Measurements from ENCODE around the gene SLC9C2.
"Not testable (repeated sequence)": the region's sequence is repeated elsewhere in the genome, so short reads cannot be mapped to it uniquely, and the experiment has no call there.

The SLC9C2 gene

DNA sequence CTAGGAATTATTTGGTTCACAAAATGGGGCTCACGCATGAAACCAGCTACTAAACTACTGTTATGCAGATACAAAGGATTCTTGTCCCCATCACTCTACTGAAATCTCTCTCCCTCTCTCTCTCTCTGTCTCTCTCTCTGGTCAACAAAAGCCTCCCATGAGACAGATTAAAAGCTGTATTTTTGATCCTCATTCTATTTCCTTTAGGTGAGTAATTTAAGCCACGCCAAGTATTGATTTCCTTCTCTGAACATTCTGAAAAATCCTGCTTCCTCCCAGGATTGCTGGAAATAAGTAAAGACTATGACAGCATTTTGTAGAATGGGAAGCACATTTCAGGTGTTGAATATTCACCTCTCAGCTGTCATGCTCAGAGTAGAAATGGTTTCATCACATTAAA lies 82.1 kb downstream of the SLC9C2 start:
- DNase-seq = no peak

DNA sequence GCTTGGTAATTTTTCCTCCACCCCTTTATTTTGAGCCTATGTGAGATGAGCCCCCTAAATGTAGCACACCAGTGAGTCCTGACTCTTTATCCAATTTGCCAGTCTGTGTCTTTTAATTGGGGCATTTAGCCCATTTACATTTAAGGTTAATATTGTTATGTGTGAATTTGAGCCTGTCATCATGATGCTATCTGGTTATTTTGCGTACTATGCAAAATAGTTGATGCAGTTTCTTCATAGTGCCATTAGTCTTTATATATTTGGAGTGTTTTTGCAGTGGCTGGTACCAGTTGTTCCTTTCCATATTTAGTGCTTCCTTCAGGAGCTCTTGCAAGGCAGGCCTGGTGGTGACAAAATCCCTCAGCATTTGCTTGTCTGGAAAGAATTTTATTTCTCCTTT lies 88.4 kb downstream of the SLC9C2 start:
- not testable (repeated sequence) for DNase-seq

DNA sequence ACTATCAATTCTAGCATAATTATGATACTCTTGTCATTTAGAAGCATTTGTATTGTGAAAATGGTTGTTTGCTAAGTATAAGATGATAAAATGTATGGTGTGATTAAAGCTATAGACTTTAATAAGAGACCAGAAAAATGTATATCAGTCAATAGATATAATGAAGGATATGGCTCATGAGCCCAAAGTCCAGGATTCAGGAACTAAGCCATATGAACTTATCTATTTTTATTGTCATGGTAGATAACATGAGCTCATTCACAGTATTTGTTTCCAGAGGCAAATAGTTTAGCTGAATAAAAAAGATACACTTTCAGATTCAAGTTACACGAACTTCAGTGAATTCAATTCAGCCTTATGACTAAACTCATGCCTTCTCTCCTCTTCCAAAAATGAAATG lies 93.1 kb downstream of the SLC9C2 start:
- no peak for DNase-seq

DNA sequence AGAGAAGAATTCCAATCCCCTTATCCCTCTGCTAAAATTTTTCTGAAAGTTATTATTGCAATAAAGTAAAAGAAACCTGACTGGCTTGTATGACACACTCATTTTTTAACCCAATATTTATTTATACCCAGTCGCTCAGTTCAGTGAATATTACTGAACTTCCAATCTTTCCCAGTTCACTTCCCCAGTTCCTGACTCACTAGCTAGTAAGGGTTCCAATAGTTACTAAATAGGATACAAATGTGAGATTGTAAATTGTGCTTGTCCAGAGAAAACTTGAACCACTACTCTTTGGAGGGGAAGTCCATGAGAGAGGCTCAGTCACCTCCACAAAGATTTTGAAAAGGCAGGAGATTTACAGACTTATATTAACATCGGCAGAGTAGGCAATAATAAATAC lies 94.3 kb downstream of the SLC9C2 start:
- no peak for DNase-seq

DNA sequence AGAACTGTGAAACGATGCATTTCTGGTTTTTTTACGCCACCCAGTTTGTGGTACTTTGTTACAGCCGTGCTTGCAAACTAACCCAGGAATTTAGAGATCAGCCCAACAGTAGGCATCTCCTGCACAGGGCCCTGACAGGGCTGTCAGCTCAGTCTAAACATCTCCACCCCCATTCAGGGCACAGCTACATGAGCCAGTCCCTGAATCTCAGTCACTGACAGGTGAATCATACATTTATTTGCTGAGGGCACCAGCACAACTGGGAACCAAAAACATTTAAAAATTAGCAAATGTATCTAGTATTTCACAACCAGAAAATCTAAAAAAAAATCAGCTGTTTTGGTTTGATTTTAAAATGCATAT lies 95.0 kb downstream of the SLC9C2 start:
- DNase-seq = no peak

DNA sequence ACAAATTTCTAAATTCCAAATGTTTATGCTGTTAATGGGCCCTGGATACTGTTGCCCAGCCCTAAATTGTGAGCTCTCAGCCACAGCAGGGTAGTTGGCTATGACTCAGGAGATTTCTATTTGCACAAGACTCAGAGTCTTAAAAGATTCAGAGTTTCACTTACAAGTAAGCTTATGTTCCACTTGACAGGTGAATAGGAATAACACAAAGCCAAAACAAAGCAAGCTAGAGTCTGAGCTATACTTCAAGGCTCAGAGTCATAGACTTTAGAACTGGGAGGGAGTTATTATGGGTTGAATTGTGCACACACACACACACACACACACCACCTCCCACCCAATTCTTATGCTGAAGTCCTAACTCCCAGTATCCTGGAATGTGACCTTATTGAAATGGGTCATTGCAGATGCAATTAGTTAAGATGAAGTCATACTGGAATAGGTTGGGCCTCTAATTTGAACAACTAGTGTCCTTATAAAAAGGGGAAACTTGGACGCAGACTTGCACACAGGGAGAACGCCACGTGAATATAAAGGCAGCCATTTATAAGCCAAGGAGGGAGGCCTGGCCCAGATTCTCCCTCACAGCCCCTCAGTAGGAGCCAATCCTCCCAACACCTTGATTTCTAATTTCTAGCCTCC lies 95.5 kb downstream of the SLC9C2 start:
- peak; percentile 16 for DNase-seq

DNA sequence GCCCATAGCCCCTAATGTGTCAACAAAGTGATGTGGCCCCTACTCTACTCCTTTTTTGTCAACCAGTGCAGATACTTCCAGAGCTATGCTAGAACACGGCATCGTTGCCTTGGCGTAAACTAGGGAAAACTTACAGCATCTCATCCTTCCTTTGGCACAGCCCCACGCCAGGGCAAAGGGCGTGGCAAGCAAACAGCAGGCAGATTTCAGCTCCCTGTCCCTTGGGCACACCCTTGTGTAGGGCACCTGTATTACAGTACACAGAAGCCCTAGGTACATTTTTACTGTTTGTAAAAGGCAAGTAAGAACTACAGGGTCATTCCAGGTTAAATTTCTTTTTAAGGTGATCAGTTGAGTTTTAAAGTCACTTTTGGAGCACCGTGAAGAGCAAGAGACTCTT lies 96.4 kb downstream of the SLC9C2 start:
- DNase-seq = no peak

DNA sequence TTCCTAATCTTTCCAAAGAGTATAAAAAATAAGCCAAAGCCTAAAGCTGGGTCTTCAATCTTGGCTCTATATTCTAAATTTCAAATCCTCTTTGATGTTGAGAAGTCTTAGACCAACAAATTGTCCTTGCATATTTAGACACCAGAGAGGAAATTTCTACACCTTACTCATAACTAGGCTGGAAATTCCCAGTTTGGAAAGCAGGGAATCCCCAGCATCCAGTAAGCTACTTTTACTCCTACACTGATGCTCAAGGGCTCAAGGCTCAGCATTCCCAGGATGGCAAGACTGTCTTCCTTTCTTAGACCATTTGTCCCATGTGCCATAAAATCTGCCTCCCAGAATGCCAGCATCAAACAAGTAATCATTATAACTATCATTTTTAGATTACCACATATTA lies 97.5 kb downstream of the SLC9C2 start:
- DNase-seq = no peak

DNA sequence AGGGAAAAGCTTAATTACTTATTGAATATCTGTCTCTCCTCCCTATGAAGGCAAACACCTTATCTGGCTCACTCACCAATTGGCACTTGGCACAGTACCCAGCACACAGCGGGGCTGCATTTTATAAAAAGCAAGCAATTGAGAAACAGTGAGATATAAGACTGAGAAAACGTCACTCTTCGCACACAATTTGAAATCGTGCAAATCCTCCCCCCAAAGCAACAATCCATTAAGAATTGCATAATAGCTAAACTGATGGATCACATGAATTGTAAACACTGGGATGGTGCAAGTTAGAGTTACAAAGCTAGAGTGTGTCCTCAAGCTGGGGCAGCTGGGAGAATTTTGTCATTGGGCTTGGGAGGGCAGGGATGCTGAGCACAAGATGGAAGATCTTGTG lies 98.6 kb downstream of the SLC9C2 start:
- no peak for DNase-seq

DNA sequence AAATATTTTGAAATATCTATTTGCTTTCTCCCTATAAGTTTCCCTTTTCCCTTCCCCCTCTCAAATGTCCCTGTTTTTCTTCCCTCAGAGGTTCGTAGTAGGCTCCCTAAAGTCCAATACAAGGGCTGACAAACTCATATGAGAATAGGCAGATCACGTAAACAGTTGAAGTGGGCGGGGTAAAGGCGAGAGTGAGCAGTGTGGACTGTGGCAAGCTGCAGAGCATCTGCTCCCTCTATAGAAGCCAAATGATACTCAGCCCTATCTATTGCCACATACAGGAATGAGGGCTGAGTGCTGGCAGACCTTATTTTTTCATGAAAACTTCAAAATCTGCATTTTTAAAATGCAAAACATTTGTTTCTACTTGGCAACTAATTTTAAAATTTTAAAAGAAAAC lies 99.5 kb downstream of the SLC9C2 start:
- DNase-seq = no peak

DNA sequence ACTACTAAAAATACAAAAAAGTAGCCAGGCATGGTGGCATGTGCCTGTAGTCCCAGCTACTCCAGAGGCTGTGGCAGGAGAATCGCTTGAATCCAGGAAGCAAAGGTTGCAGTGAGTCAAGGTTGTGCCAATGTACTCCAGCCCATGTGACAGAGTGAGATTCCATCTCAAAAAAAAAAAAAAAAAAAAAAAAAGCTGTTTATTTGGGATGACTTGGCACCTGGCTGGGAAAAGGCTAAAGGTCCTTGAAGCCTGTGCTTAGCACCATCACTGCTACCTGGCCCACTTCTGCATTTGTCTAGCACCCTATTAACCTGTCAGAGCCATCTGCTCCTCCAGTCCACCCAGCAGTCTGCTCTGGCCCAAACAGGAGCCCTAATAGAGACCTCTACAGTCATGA lies 100.8 kb downstream of the SLC9C2 start:
- DNase-seq = no peak

DNA sequence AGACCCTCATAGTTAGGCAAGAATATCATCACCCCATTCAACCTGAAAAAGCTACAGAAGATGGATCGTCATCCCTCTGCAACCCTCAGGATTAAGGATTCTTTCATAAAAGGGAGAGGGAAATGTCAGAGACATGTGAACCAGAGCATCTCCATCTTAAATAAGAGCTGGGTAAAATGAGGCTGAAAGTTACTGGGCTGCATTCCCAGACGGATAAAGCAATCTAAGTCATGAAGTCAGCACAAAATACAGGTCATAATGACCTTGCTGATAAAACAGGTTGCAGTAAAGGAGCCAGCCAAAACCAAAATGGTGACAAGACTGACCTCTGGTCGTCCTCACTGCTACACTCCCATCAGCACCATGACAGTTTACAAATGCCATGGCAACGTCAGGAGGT lies 103.1 kb downstream of the SLC9C2 start:
- DNase-seq = no peak

DNA sequence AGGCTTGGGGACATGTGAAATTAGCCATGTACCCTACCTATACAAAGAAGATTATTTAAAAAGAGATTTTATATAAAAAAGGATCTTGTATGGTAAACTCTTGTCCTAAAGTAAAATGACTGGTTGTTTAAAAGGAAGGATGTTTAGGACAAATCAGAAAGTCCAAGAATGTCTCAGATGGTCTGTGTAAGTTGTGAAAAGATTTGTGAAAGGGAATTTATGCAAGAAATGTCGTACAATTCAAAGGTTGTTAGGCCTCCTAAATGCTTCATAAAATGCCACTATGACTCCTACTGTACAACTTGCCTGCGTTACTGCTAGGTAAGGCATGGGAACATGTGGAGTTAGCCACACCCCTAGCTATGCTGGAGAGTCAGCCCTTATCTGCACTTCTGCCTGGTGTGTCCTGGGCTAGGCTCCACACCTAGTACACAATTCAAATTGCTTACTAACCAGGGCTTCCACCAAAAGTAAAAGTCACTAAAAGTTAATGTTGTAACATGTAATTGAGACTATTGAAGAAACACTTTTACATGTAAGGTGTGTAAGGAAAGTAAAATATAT lies 106.0 kb downstream of the SLC9C2 start:
- DNase-seq = no peak

DNA sequence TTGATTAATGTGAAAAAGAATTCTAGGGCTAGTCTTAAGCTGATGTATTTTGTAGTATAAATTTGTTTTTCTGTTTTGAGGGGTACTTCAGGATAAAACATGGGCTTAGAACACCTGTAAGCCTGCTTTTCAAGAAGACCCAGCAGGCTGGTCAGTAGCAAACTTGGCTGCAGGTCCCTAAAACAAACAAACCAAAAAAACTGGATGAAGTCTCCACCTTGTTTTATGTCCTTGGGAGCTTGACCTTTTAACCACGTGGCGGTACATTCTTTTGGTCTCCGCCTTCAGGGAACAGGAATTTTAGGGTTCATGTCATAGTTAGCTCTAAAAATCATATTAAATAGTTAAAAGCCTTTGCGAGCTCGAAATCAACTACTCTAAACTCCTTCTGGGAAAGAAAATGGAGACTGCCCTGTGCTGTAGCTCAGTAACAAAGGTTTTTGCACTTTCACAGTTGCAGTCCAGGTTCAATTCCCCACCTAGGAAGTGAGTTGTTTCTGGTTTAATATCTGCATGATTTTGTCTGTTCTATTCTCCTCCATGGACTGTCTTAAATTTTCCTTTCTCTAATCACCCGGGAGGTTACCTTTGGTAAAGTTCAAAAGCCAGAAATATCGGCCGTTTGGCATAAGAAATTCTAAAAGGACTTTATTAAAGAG lies 107.1 kb downstream of the SLC9C2 start:
- DNase-seq = no peak

DNA sequence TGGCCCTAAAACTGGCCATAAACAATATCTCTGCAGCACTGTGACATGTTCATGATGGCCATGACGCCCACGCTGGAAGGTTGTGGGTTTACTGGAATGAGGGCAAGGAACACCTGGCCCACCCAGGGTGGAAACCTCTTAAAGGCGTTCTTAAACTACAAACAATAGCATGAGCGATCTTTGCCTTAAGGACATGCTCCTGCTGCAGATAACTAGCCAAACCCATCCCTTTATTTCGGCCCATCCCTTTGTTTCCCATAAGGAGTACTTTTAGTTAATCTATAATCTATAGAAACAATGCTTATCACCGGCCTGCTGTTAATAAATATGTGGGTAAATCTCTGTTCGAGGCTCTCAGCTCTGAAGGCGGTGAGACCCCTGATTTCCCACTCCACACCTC lies 109.7 kb downstream of the SLC9C2 start:
- DNase-seq = not testable (repeated sequence)

DNA sequence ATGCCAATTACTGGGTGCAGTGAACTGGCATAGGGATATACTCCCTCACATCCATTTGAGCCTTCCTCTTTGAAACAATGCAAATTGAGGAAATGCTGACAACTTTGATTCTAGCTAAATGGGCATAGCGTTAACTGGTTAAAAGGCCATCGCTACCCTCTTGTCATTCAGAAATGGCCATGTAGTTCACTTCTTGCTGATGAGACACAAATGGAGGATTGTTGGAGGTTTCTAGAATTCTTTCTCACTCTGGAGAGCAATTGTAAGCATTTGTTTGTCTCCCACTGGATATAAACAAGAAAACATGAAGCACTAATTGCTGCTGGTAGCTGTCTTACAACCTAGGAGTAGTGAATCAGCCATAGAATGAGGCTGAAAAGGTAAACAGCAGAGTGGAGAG lies 111.4 kb downstream of the SLC9C2 start:
- no peak for DNase-seq

DNA sequence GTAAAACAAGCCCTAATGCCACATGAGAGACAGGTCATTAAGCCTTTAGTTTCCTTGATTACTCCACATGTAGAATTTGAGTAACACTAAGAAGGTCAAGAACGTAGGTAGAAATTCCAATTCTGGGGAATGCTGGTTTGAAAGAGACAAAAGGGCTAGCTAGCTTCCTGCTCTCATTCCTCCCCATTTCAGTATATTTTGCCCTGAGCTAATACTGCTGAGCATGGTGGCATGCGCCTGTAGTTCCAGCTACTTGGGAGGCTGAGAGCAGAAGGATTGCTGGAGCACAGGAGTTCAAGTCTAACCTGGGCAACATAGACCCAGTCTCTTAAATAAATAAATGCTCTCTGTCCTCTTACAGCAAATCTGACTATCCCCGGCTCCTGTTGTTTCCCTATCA lies 112.9 kb downstream of the SLC9C2 start:
- DNase-seq = no peak

DNA sequence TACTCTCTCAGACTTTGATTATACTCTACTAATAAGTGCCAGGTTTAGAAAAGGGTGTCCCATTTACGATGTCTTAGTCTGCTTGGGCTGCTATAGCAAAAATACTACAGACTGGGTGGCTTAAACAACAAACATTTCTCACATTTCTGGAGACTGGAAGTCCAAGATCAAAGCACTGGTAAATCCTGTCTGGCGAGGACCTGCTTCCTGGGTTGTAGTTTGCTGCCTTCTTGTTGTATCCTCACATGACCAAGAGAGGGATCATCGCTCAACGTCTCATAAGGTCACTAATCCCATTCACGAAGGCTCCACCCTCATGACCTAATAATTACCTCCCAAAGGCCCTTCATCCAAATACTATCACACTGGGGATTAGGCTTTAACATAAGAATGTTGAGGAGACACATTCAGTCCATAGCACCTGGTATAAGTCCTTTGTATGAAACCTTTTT lies 113.7 kb downstream of the SLC9C2 start:
- no peak for DNase-seq

DNA sequence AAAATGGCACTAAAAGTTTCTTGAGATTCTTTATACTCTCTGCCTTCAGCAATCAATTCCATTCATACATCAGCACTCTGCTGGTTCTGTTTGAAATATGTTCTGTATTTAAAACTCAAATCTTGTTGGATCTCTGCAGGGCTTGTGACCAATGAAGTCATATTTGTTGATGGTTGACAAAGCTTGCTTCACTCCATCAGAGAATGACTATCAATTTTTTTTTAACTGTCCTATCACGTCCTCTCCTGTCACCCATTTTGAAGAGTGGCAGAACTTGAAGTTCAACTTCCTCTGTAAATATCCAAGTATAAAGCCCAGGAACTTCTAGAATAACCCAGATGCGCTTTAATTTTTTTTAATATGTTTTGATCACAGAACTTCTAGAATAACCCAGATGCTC lies 114.9 kb downstream of the SLC9C2 start:
- no peak for DNase-seq

DNA sequence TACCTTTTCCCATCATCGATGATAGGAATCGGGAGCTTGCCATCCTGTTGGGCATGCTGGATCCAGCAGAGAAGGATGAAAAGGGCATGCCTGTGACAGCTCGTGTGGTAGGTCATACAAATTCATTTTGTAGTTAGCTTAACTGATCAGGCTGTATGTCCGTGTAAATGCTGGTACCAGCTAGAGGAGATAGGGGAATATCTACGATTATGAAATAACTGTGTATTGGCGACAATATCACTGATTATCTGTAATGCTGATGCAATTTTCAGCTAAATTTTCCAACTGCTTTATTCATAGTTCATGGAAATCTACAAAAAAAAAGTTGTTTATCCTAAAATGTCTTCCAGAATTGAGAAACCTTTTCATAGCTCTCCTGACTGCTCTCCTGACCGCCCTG lies 117.5 kb downstream of the SLC9C2 start:
- no peak for DNase-seq

DNA sequence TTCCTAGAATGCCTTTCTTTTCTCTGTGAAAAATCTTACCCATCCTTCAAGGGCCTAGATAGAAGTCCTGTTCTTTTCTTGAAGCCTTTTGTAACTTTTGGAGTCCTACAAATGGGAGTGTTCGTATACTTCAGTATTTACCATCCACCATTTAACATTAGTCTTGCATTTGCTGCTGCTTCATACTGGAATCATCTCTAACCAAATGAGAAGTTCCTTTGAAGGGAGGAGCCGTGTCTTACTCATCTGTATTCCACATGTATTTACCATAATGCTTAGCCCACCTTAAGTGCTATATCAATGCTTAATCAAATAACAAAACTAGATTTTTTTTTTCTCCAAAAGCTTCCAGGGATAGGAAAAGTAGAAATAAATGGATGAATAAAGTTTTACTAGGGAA lies 118.6 kb downstream of the SLC9C2 start:
- DNase-seq = no peak

DNA sequence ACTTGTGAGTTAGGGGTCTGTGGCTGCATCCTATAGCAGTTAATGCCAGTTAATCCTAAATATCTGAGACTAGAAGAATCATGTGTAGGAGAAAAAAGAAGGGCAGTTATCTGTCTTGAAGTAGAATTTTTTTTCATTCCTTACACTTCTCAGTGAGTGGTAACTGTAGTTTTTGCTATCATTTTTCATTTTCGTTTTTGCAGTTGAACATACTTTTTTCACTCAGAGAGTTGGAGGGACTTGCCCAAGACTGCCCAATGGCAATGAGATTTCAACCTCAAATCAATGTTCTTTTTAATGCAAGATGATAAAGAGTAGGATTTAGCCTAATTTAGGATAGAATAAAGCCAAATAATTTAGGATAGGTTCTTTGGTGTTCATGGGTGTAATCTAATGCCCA lies 120.2 kb downstream of the SLC9C2 start:
- DNase-seq = no peak

DNA sequence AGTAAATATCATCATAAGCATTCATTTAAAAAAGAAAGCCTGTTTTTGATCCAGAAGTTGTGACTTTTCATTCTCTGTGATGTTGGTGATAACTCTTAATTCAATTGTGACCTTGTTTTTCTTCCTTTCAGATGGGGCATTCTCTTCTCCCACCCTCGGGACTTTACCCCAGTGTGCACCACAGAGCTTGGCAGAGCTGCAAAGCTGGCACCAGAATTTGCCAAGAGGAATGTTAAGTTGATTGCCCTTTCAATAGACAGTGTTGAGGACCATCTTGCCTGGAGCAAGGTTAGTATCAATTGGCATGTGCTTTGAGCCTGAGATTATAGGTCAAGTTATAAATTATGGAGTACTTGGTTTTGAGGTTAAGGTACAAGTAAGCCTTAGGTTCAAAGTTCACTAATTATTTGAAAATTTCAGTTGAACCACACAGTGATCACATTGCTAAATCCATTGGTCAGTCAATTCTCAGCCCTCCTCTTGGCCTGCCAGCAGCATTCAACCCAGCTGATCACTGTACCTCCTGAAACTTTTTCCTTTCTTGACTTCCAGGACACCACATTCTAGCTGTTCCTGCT lies 121.6 kb downstream of the SLC9C2 start:
- DNase-seq = no peak

DNA sequence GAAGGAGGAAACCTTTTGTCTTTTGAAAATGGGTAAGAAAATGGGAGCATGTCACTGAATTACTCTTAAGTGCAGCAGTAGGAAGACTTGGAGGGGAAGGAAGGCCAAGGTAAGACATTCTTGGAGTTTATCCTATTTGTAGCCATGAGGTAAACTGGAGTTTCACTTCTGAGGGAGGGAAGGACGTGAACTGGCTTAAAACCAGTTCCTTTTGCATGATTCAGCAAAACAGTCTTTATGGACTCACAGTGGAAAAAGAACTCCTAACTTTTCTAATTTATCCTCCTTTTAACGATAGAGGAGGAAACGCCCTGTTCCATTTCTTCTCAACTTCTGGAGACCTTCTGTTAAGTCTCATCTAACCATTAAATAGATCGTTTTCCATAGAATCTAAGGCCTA lies 123.2 kb downstream of the SLC9C2 start:
- no peak for DNase-seq
